ENCODE results near the gene SV2B. TPM values are rescaled to one million over a fixed set of nuclear protein-coding genes. Genes with fewer than 3 reads are reported as not detected.

Gene SV2B
- total RNA-seq, 1 donor from 2014 or later, result not detected

- H3K27me3 Mint-ChIP-seq (ENCODE audit: low read depth, unreplicated experiment), result peaks cover 16% of the 10 kb centered on the region
- no peak for FAIRE-seq
- H3K36me3 Mint-ChIP-seq (ENCODE audit: low read depth, unreplicated experiment), result no peaks in the 10 kb centered on the region
- H3K9me3 Mint-ChIP-seq (ENCODE audit: unreplicated experiment), result no peaks in the 10 kb centered on the region
- H3K4me2 ChIP-seq (ENCODE audit: low read length), result no peak overlapping the region
- no peak for TF ChIP-seq EZH2 (IDR thresholded peaks at IDR 0.05; ENCODE audit: insufficient read depth, low read length)
- TF ChIP-seq, protein P1, sequence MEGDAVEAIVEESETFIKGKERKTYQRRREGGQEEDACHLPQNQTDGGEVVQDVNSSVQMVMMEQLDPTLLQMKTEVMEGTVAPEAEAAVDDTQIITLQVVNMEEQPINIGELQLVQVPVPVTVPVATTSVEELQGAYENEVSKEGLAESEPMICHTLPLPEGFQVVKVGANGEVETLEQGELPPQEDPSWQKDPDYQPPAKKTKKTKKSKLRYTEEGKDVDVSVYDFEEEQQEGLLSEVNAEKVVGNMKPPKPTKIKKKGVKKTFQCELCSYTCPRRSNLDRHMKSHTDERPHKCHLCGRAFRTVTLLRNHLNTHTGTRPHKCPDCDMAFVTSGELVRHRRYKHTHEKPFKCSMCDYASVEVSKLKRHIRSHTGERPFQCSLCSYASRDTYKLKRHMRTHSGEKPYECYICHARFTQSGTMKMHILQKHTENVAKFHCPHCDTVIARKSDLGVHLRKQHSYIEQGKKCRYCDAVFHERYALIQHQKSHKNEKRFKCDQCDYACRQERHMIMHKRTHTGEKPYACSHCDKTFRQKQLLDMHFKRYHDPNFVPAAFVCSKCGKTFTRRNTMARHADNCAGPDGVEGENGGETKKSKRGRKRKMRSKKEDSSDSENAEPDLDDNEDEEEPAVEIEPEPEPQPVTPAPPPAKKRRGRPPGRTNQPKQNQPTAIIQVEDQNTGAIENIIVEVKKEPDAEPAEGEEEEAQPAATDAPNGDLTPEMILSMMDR (IDR thresholded peaks at IDR 0.05; ENCODE audit: insufficient read depth, low read depth, low read length), result no peak
- H2AFZ ChIP-seq (ENCODE audit: low read depth, low read length), result no peak overlapping the region
- no peak overlapping the region for H3K4me3 ChIP-seq (ENCODE audit: insufficient read depth, low read depth, low read length)
- no peaks in the 10 kb centered on the region for H3K9me3 ChIP-seq (ENCODE audit: insufficient read depth, low read depth, low read length)
- DNase-seq (ENCODE audit: low read depth), result no peak
- H3K4me1 Mint-ChIP-seq (ENCODE audit: low read depth, unreplicated experiment), result no peaks in the 10 kb centered on the region
- no peak overlapping the region for H3K9ac ChIP-seq (ENCODE audit: low read length)
- no peaks in the 10 kb centered on the region for H3K27me3 ChIP-seq (ENCODE audit: insufficient read depth, low read length)
- no peaks in the 10 kb centered on the region for H3K4me1 ChIP-seq (ENCODE audit: insufficient read depth, low read length)
- no peaks in the 10 kb centered on the region for H3K36me3 ChIP-seq (ENCODE audit: insufficient read depth, low read length)
- no peak overlapping the region for H3K4me3 Mint-ChIP-seq (ENCODE audit: unreplicated experiment)
- H3K27ac ChIP-seq (ENCODE audit: low read depth, low read length), result no peak overlapping the region
- no peaks in the 10 kb centered on the region for H4K20me1 ChIP-seq (ENCODE audit: insufficient read depth, low read length)
- H3K79me2 ChIP-seq (ENCODE audit: insufficient read depth, low read length), result no peaks in the 10 kb centered on the region
- H3K27ac Mint-ChIP-seq (ENCODE audit: unreplicated experiment), result no peak overlapping the region
These were observed 53.0 kb downstream of the SV2B start for GRCh38 chr15:91152896-91153581.

GRCh38 chr15:91153954-91154353 lies 53.9 kb downstream of the SV2B start:
- Histone ChIP-seq H3K4me1 (ENCODE audit: insufficient read depth, low read length) (no peaks in the 10 kb centered on the region), H3K9ac (ENCODE audit: low read length) (no peak overlapping the region), H3K79me2 (ENCODE audit: insufficient read depth, low read length) (no peaks in the 10 kb centered on the region), H2AFZ (ENCODE audit: low read depth, low read length) (no peak overlapping the region), H3K36me3 (ENCODE audit: insufficient read depth, low read length) (no peaks in the 10 kb centered on the region), H3K4me3 (ENCODE audit: insufficient read depth, low read depth, low read length) (no peak overlapping the region), H4K20me1 (ENCODE audit: insufficient read depth, low read length) (no peaks in the 10 kb centered on the region), H3K27ac (ENCODE audit: low read depth, low read length) (no peak overlapping the region), H3K4me2 (ENCODE audit: low read length) (no peak overlapping the region), H3K27me3 (ENCODE audit: insufficient read depth, low read length) (no peaks in the 10 kb centered on the region), H3K9me3 (ENCODE audit: insufficient read depth, low read depth, low read length) (no peaks in the 10 kb centered on the region)
- H3K36me3 Mint-ChIP-seq (ENCODE audit: low read depth, unreplicated experiment), result no peaks in the 10 kb centered on the region
- no peak overlapping the region for H3K27ac Mint-ChIP-seq (ENCODE audit: unreplicated experiment)
- no peaks in the 10 kb centered on the region for H3K4me1 Mint-ChIP-seq (ENCODE audit: low read depth, unreplicated experiment)
- TF ChIP-seq, protein P1 (IDR thresholded peaks at IDR 0.05; ENCODE audit: insufficient read depth, low read depth, low read length), result no peak
- TF ChIP-seq EZH2 (IDR thresholded peaks at IDR 0.05; ENCODE audit: insufficient read depth, low read length), result no peak
- no peak overlapping the region for H3K4me3 Mint-ChIP-seq (ENCODE audit: unreplicated experiment)
- no peaks in the 10 kb centered on the region for H3K9me3 Mint-ChIP-seq (ENCODE audit: unreplicated experiment)
- DNase-seq (ENCODE audit: low read depth) (no peak), FAIRE-seq (no peak)
- H3K27me3 Mint-ChIP-seq (ENCODE audit: low read depth, unreplicated experiment), result peaks cover 15% of the 10 kb centered on the region

DNA sequence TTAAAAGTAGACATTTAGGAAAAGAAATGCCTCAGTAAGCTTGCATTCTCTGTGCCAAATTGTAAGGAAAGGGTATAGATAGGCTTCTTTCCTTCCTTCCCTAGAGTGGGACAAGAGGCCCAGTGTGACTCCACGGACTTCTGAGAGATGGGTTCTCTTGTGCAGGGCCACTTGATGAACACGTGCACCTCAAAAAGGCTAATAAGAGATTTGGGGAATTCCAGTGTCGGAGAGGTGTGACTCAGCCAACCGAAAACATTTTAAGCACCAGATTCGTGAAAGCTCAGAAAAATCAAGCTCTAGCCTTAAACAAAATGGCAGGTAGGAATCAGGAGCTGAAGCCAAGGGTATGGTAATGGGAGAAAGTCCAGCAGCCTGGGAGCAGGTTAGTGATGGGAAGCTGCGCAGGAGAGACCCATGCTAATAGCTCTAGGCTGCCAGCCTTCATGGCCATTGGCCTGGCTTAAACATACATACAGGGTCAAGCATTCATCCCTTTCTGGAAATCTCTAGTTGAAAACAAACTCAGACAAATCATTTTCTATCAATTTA lies 56.2 kb downstream of the SV2B start:
- H3K27me3 Mint-ChIP-seq (ENCODE audit: low read depth, unreplicated experiment), result peaks cover 9% of the 10 kb centered on the region
- no peaks in the 10 kb centered on the region for H3K9me3 Mint-ChIP-seq (ENCODE audit: unreplicated experiment)
- H3K27ac Mint-ChIP-seq (ENCODE audit: unreplicated experiment), result no peak overlapping the region

More for the DNA sequence above, 56.2 kb downstream of the SV2B start:
- Histone ChIP-seq H3K27me3 (ENCODE audit: insufficient read depth, low read length) (no peaks in the 10 kb centered on the region), H3K9ac (ENCODE audit: low read length) (no peak overlapping the region), H3K4me3 (ENCODE audit: insufficient read depth, low read depth, low read length) (no peak overlapping the region), H4K20me1 (ENCODE audit: insufficient read depth, low read length) (no peaks in the 10 kb centered on the region), H3K4me2 (ENCODE audit: low read length) (no peak overlapping the region), H2AFZ (ENCODE audit: low read depth, low read length) (no peak overlapping the region), H3K79me2 (ENCODE audit: insufficient read depth, low read length) (no peaks in the 10 kb centered on the region), H3K4me1 (ENCODE audit: insufficient read depth, low read length) (no peaks in the 10 kb centered on the region), H3K36me3 (ENCODE audit: insufficient read depth, low read length) (no peaks in the 10 kb centered on the region), H3K27ac (ENCODE audit: low read depth, low read length) (no peak overlapping the region), H3K9me3 (ENCODE audit: insufficient read depth, low read depth, low read length) (no peaks in the 10 kb centered on the region)
- H3K36me3 Mint-ChIP-seq (ENCODE audit: low read depth, unreplicated experiment), result no peaks in the 10 kb centered on the region
- no peak for TF ChIP-seq EZH2 (IDR thresholded peaks at IDR 0.05; ENCODE audit: insufficient read depth, low read length)
- TF ChIP-seq, protein P1 (IDR thresholded peaks at IDR 0.05; ENCODE audit: insufficient read depth, low read depth, low read length), result no peak
- H3K4me3 Mint-ChIP-seq (ENCODE audit: unreplicated experiment), result no peak overlapping the region
- no peak for FAIRE-seq
- H3K4me1 Mint-ChIP-seq (ENCODE audit: low read depth, unreplicated experiment), result no peaks in the 10 kb centered on the region
- DNase-seq (ENCODE audit: low read depth), result no peak

Measured in astrocyte (in vitro differentiated cells and primary cell).